ENCODE measurements around the gene FLOT1. TPM values are rescaled to one million over a fixed set of nuclear protein-coding genes. Genes with fewer than 3 reads are reported as not detected.

The FLOT1 gene, protein sequence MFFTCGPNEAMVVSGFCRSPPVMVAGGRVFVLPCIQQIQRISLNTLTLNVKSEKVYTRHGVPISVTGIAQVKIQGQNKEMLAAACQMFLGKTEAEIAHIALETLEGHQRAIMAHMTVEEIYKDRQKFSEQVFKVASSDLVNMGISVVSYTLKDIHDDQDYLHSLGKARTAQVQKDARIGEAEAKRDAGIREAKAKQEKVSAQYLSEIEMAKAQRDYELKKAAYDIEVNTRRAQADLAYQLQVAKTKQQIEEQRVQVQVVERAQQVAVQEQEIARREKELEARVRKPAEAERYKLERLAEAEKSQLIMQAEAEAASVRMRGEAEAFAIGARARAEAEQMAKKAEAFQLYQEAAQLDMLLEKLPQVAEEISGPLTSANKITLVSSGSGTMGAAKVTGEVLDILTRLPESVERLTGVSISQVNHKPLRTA
- total RNA-seq (2014; rRNA removed; shearing (Covaris generic)), result 159 and 182 TPM in 2 replicates
- polyA plus RNA-seq (2015; cell fraction: cytosol; rRNA removed), result 164 and 200 TPM in 2 replicates
- polyA plus RNA-seq (2015; cell fraction: nucleus; rRNA removed), result 225 and 236 TPM in 2 replicates

DNA sequence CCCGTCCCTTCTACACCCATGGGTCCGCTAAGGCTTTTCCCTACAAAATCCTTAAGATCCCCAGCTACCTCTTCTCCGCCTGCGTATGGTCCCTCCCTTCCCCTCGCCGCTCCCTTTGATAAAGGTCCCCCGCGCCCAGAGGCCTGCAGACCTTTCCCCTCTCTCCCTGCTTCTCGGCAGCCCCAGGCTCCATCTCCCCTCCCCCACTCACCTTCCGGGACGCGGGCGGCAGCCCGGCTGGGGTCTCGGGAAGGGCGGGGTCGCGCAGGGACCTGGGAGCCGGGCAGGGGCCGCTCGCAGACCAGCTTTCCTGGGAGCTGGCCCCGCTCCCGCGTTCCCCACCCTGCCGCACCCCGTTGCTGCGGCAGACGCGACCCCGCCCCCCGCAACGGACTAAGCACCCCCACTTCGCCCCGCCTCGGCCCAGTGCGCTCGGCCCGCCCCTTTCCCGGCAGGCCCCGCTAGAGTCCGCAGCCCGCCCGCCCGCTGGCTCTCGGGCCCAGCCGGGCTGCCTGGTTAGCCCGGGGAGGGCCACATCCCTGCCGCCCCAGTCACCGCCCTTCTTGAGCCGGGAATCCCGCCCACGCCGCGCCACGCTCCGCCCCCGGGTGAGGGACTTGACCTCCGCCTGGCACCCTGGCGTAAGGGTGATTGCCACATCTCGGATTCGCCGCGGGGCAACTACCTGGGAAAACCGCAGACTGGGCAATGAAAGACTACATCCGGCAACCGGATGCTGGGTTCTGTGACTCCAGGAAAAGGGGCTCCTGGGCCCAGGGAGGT, at the start of gene FLOT1:
Gene FLOT1, minus strand, starts transcription at position 372 of the 783 bp plus-strand sequence. CDS start 498 bp downstream, outside the sequence.
- in situ Hi-C loops (cut with HindIII; ENCODE audit: low pct_unique_long_range_greater_than_20kb, low sequenced_read_pairs), result no loop called here
- DNase-seq (ENCODE audit: low read depth, low spot score), result peak; percentile 93

DNA sequence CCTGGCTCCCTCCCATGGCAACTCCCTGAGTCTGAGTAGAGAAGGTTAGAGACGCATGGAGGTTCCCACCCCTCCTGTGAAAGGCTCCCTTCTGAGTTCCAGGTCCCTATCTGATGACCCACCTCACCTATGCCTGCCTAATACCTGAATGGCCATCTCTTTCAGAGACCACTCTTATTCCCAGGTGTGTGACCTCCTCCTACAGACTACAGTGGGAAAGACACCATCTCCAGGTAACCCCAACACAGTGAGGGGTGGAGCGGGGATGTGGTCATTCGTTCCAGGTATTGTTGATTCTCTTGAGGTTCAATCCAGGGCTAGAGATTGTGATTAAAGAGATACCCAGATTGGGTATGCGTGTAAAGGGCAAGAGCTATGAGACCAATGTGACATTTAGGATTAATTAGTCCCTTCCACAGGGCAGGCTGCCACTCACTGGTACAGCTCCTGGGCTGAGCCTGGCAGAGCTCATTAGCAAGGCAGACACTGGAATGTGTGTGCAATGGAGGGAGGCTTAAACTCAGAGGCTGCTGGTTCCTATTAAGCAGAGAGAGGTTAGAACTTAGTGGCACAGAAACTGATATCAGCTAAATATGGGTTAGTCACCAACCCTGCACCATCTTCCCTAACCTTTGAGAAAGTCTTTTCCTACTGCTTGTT, 48.4 kb upstream of the FLOT1 start:
- no peak for DNase-seq (ENCODE audit: low read depth, low spot score)
- in situ Hi-C loops (cut with HindIII; ENCODE audit: low pct_unique_long_range_greater_than_20kb, low sequenced_read_pairs), result no loop called here

DNA sequence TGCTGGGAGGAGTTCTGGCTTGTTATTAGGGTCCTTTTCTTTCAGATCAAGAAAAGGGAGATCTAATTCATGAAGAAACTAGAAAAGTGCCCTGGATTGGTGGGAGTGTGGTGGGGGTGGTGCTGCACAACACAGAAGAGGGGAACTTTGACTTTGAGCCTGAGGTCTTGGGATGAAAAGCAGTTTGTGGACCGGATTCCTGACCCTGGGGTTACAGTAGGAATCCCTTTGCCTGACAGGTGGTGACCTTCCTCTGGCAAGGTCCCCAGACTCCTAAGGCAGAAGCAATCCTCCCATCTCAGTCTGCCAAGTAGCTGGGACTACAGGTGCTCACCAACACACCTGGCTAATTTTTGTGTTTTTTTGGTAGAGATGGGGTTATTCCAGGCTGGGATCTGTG, 47.1 kb upstream of the FLOT1 start:
- no peak for DNase-seq (ENCODE audit: low read depth, low spot score)
- in situ Hi-C loops (cut with HindIII; ENCODE audit: low pct_unique_long_range_greater_than_20kb, low sequenced_read_pairs), result no loop called here

DNA sequence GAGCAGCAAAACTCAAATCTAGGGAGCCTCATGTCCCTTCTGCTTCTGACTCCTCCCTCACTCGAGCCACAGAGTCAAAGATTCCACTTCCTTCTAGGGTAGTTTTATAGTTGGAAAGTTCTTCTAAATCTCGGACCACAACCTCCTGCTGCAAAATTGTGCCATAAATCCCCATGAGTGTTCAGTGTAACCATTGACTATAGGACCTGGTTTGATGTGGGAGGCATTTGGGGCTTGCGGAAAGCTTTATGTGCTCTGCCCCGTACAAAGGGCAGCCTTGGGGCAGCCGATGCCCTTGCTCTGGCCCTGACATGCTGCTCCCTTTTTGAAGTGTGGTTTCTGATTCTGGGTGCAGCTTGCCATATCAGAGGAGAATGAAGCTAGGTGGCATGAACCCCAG, 45.5 kb upstream of the FLOT1 start:
- DNase-seq (ENCODE audit: low read depth, low spot score), result no peak
- in situ Hi-C loops (cut with HindIII; ENCODE audit: low pct_unique_long_range_greater_than_20kb, low sequenced_read_pairs), result no loop called here

DNA sequence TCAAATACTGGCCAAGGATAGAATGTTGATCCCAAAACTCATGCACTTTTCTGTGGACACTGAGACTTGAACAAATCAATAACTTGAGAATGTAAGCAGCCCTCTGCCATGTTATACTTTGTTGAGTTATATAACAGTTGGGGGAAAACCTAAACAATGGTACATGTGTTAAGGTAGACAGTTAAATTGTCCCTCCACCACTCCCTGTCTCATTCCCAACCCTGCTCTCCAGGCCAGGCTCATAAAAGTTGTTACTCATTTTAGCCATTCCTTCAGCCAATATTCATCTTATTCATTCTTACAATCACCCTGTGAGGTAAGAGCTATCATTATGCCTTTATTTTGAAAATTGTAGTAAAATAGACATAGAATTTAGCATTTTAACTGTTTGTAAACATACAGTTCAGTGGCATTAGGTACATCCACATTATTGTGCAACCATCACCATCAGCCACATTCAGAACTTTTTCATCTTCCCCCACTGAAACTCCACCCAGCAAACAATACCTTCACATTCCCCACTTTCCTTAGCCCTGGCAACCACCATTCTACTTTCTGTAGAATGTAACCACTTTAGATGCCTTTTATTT, 40.0 kb upstream of the FLOT1 start:
- in situ Hi-C loops (cut with HindIII; ENCODE audit: low pct_unique_long_range_greater_than_20kb, low sequenced_read_pairs), result no loop called here

DNA sequence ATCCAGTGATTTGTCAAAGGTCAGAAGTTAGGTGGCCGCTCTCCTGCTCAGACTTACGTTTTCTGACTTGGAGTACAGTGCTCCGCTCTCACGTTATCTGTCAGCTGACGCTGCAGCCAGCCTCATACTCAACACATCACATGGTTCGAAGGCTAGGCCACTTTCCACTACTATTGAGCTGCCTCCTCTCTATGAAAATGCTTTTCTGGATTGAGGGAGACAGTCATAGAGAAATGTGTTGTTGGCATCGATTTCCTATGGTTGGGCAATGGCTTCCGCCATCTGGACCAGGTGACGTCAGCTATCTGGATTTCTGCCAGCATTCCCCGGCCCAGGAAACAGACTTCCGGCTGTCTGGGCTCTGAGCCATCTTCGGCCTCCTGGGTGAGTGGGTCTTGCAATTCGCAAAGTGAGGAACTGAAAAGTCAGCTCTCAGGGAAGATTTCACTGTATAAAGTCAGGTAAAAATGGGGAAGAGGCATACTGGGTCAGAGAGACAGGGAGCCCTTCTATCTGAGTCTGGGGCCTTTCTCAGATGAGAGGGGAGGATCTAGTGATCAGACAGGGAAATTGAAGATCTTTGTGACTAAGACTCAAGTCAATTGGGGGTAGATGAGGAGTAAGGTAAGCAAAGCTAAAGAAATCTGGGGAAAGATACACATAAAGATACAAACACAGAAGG, 39.4 kb upstream of the FLOT1 start:
- in situ Hi-C loops (cut with HindIII; ENCODE audit: low pct_unique_long_range_greater_than_20kb, low sequenced_read_pairs), result no loop called here
- peak; percentile 99 for DNase-seq (ENCODE audit: low read depth, low spot score)

More for the DNA sequence above, 40.0 kb upstream of the FLOT1 start:
- peak; percentile 50 for DNase-seq (ENCODE audit: low read depth, low spot score)

DNA sequence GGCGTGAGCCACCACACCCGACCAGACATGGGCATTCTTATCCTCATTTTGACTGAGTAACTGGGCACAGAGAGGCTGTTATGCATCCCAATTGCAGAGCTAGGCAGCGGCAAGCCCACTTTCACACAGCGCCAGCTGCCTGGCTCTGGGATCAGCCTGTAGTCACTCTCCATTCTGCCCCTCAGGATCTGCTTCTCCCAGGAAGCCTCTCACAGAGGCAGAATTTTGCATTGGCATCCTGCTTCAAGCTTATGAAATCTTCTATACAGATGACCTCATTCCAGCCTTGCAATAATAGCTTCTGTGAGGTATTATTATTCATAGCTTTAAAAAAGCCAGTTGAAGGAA, 38.9 kb upstream of the FLOT1 start:
- DNase-seq (ENCODE audit: low read depth, low spot score), result no peak
- in situ Hi-C loops (cut with HindIII; ENCODE audit: low pct_unique_long_range_greater_than_20kb, low sequenced_read_pairs), result no loop called here

DNA sequence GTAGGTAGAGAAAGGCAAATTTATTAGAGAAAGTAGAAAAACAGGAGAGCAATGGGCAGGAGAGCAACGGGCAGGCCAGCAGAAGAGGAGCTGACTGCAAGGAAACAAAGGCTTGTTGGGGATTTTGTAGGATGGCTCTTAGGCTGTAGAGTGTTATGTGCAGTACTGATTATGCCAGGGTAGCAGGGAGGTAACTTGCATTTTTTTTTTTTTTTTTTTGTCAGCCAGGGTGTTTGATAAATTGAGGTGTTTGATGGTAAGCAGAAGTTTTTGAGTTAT, 38.1 kb upstream of the FLOT1 start:
- no peak for DNase-seq (ENCODE audit: low read depth, low spot score)
- in situ Hi-C loops (cut with HindIII; ENCODE audit: low pct_unique_long_range_greater_than_20kb, low sequenced_read_pairs), result no loop called here

DNA sequence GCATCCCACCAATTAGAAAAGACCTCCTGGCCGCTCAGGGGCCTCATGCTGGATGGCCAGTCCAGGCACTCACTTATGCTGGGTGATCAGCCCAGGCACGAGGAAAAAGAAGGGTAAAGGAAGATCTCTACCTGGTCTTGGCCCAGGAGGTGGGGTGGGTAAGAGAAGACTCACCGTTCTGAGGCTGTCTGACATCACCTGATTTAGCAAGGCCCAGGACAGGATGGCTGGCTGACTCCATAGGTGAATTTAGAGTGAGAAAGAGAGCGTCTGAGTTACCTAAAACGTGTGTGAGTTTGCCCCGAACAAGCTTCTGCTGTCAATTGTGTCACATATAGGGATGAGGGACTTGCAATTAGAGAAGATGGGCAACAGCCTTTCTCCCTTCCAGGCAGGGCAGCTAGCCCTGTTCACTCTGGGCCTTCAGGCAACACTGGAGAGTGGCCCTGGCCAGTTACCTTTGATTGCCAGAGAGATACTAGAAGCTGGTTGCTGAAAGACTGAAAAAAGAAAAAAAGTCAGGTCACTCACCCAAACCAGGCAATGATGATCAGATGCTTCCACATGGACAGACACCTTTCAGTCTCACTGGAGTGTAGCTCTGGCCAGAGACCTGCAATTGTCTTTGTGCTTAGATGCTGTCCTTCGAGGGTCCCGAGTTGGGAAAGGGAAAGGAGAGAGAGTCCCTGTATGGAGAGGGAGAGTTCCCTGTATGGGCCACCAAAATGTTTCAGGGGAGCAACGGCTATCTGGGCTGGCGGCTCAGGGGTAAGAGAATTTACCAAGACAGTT, 37.6 kb upstream of the FLOT1 start:
- no peak for DNase-seq (ENCODE audit: low read depth, low spot score)
- in situ Hi-C loops (cut with HindIII; ENCODE audit: low pct_unique_long_range_greater_than_20kb, low sequenced_read_pairs), result no loop called here

DNA sequence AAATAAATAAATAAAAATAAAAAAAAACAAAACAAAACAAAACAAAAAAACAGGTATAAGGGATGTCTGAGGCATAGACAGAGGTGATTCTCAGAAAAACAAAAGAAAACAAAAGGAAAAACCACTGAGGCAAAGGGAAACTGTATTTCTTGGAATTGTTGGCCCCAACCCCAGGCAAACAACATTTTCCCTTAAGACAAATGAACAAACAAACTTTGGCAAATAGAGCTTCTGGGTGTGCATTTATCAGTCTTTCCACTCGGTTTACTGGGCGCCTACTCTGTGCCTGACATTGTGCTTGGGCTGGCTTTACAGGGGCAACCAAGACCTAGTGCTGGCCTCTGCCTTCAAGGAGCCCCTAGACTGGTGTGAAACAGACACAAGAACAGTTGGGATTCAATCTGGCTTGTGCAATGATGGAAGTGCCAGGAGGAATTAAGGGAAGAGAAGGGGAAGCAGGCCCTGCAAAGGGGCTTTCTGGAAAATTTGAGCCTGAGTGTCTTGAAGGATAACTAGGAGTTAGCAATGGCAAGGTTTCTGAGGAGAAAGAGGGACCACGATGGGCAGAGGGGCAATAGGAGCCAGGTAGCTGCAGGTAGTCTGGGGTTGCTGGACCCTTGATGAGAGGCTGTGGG, 35.6 kb upstream of the FLOT1 start:
- in situ Hi-C loops (cut with HindIII; ENCODE audit: low pct_unique_long_range_greater_than_20kb, low sequenced_read_pairs), result no loop called here
- no peak for DNase-seq (ENCODE audit: low read depth, low spot score)

DNA sequence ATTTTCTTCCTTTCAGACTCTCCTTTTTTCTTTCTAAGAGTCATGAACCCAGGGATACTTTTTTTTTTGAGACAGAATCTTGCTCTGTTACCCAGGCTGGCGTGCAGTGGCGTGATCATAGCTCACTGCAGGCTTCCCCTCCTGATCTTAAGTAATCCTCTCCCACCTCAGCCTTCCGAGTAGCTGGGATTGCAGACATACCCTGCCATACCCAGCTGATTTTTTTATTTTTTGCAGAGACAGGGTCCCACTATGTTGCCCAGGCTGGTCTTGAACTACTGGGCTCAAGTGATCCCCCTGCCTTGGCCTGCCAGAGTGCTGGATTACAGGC, 34.6 kb upstream of the FLOT1 start:
- DNase-seq (ENCODE audit: low read depth, low spot score), result no peak
- in situ Hi-C loops (cut with HindIII; ENCODE audit: low pct_unique_long_range_greater_than_20kb, low sequenced_read_pairs), result no loop called here

DNA sequence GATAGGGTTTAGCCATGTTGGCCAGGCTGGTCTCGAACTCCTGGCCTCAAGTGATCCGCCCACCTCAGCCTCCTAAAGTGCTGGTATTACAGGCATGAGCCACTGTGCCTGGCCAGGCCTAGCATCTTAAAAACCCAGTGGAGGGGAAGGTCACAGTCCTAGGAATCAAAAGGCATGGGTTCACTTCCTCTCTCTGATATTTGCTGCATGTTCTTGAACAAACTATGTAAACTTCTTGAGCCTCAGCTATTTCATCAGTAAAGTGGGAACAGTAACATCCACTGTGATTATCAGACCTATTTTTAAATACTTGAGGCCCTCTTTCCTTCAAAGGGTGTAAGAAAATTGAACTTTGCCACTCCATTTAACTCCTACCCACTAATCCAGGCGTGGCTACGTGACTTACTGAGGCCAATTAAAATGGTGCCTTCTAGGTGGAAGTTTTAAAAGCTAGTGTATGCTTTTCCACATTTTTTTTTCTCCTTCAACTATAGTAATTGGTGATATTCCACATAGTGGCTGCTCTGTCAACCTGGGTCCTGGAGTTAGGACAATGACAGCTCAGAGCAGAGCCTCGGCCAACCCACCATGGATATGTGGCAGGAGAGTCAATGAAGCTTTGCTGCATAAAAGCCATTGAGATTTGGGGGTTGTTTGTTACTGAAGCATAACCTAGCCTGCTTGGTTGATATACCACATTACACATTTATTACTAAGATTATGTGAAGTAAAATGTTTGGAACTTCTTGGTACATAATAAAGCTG, 34.1 kb upstream of the FLOT1 start:
- no peak for DNase-seq (ENCODE audit: low read depth, low spot score)
- in situ Hi-C loops (cut with HindIII; ENCODE audit: low pct_unique_long_range_greater_than_20kb, low sequenced_read_pairs), result no loop called here

DNA sequence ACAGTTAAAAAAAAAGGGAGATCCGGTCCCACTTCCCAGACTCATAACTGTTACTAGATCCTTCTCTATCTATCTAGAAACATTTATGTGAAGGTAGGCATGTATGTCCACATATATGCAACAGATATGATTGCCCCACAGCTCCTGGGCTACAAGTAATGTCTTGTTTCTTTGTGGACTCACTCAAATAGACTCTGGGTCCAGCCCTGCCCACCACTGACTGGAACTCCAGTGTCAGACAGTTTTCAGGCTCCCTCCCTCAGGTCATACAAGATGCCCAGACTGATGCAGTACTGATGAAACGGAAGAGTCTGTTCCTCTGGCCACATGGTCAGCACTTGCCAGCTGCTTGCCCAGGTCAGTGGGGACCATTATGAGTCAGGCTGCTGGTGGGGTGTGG, 32.6 kb upstream of the FLOT1 start:
- no peak for DNase-seq (ENCODE audit: low read depth, low spot score)
- in situ Hi-C loops (cut with HindIII; ENCODE audit: low pct_unique_long_range_greater_than_20kb, low sequenced_read_pairs), result no loop called here

DNA sequence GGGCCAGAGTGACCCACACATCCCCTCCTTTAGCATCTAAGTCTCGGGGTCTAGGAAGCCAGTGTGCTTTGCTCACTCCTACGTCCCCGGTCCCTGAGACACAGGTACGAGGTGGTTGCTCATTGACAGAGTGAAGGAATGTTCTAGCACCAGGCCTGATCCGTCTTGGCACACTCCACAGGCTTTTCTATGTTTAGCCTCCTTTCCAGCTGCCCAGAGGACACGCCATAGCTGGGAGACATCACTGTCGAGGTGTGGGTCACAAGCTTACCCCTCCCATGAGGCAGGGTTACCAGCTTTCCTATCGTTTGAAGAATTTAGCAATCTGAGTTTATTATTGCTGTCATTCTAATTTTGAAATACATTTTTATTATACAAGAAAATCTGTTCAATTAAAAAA, 32.2 kb upstream of the FLOT1 start:
- no peak for DNase-seq (ENCODE audit: low read depth, low spot score)
- in situ Hi-C loops (cut with HindIII; ENCODE audit: low pct_unique_long_range_greater_than_20kb, low sequenced_read_pairs), result no loop called here

DNA sequence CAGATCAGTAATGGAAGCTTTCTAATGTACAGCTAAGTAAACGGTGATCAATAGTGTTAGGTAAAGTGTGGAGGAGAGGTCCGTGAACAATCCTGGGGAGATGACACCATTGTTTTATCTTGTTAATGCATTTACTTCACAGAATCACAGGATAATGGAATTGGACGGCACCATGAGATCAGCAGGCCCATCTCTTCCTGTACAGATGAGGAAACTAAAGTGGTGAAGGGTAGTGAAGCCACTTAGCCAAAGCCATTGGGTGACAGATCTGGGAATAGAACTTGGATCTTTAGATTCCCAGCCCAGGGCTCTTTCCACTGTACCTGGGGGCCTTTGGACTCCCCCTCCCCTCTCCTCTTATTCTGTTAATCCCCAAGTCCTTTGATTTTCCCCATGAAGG, 28.1 kb upstream of the FLOT1 start:
- in situ Hi-C loops (cut with HindIII; ENCODE audit: low pct_unique_long_range_greater_than_20kb, low sequenced_read_pairs), result no loop called here
- no peak for DNase-seq (ENCODE audit: low read depth, low spot score)

Data from SK-MEL-5 (cell line).